D341Med (cell line): ENCODE measurements around the gene TSPAN15.

ENCODE experiments used
- DNase-seq: peaks from one replicate; pipeline ENCODE4 v3.0.0; 2012; ENCODE audit warnings: low spot score

Gene TSPAN15

DNA sequence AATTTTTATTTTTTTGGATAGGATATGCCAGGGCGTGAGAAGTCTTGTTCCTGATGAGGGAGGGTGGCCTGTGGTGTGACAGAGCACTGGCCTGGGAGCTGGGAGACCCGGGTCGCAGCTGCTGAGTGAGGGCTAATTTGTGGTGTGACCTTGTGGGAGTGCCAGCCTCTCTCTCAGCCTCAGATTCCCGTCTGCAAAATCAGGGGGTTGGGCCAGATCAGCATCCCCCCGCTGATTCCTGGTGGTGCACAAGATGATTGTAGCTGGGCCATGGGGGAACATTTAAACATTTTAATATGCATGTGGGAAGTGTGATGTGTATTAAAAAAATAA, 14.9 kb downstream of the TSPAN15 start:
- DNase-seq: no peak

DNA sequence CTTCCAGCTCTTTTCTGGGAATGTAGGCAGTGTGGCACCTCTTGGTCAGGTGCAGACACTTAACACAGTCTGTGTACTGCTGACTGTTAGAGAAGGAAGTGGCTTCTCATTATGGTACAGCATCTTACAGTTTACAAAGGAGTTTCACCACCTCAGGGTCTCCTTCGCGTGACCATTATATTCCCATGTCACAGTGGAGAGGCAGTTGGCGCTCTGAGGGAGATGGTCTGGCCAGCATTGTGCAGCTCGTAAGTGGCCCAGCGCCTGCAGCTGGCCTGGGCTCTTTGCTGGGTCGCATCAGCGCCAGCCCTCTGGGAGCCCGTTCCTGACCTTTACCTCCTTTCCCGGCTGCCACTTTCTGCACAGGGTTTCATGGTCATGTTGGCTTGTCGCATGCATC, 15.4 kb downstream of the TSPAN15 start:
- no peak for DNase-seq

DNA sequence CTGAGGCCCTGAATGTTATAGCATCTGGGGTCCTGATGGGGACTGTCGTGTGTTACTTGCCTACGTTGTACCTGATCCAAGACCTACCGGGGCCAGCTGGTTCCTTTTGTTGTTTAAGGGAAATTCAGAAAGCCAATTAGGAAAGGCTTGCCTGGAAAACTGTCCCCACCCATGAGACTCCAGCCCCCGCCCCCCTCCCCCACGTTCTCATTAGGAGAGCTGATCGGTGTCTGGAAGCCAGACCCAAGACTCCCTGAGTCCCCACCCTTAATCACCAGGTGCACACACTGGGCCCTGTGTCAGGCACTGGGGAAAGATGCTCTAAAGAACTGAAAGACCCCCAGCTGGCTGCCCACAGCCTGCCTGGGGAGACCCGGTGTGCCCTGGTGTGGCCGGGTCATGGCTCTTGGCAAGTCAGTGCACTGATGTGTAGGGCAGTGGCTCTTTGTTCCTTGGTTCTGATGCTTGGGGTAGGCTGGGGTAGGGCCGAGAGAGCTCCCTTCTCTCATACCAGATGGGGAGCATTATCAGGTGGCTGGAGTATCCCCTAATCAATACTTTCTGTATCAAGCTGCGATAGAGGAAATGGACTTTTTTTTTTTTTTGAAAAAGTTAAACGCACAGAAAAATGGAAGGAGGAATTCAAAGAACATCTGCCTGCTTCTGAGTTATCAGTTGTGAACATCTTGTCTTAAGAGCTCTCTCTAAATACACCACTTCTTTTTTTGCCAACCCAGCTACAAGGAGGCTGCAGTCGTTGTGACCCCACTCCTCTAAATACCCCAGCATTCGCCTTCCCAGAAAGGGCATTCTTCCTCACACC, 16.9 kb downstream of the TSPAN15 start:
- no peak for DNase-seq

DNA sequence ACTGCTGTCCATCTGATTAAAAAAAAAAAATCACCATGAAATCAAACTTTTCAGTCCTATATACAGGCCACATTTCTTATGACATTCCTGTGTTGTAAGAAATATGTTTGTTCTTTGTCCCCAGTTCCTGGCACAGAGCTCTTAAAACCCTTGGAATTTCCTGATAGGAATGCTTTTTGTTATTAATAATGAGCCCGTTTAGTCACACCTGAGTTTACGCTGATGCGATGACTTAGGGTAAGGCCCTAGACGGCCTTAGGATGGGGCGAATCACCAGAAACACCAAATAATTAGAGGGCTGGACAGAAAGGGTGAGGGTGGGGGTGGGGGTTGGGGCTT, 17.5 kb downstream of the TSPAN15 start:
- DNase-seq: no peak

DNA sequence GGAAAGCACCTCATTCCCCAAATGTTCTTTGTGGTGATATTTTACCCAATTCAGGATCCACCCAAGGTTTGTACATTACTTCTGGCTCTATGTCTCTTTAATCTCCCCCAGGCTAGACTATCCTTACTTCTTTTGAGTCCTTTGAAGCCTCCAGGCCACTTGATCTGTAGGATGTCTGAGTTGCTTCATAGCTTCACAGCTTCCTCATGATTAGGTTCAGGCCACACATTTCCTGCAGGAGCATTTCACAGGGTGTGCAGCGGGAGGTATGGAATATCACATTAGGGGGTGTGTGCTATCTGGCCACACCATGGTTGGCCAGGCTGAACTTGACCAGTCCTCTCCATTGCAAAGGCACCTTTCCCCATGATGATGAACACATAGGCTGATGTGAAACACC, 18.7 kb downstream of the TSPAN15 start:
- no peak for DNase-seq

DNA sequence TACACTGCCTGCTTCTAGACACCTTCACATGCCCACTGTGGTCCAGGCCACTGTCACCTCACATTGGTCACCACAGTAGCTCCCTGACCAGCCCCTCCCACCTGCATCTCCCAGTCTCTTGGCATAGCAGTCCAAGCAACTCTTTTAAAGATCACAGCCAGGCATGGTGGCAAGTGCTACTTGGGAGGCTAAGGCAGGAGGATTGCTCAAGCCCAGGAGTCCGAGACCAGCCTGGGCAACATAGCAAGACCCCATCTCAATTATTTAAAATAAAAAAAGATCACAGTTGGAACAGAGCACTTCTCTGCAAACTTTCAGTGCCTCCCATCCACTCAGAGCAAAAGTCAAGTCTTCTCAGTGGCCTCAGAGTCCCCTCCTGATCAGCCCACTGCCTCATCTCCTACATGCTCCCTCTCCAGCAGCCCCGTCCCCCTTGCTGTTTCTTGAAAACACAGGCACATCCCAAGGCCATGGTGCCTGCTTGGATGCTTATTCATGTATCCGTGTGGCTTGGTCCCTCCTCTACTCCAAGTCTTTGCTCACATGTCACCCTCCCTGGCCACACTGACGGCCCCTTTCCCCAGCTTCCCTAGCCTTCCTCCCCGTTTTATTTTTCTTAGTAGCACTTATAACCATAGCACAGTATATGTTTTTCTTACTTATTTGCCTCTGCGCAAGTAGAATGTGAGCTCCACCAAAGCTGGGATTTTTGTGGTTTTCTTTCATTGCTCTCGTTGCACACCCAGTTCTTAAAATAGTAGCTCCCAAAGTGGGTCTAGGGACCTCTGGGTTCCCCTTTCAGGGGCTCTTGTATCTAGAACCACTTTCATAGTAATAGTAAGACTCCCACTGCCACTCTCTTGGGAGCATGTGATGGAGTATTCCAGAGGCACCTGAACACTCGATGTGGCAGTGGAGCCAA, 19.5 kb downstream of the TSPAN15 start:
- DNase-seq: no peak

DNA sequence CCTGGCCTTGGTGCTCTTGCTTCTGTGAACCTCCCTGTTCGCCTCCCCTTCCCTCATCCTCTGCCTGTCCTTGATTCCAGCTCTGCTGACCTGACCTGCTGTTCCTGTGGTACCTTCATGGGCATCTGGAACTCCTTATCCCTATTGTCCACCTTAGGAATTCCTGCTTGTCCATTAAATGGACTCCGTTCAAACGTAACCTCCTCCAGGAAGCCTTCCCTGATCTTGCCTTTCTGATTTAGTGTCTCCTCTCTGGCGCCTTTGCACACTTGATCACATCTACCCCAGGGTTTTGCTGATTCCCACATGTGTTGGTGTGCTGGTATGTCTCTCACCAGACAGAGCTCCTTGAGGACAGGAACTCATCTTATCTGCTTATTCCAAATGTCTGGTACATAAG, 20.9 kb downstream of the TSPAN15 start:
- DNase-seq: no peak

DNA sequence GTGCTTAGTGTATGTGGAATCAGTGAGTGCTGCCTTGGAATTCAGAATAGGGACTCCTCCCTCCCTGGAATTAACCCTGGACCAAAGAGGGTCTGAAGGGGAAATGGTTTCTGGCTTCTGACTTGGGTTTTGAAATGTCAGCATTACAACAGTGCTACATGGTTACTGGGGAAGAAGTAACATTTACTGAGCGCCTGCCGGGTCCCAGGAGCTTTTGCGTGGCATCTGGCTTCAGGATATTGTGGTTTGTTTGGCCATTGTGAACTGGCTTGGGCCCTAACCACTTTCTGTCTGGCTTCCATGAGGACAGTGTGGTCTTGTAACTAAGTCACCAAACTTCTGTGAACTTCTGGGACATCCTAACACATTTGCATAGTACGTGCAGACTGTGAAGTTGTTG, 21.3 kb downstream of the TSPAN15 start:
- DNase-seq: no peak

DNA sequence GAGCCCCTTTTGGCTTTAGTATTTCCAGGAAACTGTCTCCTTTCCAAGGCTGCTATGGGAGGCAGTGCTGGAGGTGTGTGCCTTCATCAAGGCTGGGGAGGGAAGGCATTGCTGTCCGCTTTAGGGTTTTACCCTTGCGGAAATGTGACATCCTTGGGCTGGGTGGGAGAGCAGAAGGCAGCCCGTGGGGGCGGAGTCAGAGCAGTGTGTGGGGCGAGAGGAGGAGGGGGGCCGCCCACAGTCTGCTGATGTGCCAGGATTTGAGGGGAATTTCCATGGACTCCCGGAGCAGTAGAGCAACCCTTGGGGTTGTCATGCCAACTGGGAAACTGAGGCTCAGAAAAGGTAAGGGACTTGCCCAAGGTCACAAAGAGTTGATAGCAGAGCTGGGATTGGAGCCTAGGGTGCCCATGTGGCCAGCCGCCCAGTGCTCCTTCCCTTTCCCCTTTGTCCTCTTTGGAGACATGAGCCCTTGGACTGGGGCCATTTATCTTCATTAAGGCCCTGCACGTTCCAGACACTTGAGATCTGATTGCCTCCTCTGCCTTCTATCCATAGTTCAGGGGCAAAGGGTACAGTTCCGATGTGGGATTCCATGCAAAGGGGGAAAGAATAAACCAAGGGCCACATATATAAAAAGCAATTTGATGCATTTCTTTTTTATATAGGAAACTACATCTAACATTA, 22.2 kb downstream of the TSPAN15 start:
- DNase-seq: no peak

DNA sequence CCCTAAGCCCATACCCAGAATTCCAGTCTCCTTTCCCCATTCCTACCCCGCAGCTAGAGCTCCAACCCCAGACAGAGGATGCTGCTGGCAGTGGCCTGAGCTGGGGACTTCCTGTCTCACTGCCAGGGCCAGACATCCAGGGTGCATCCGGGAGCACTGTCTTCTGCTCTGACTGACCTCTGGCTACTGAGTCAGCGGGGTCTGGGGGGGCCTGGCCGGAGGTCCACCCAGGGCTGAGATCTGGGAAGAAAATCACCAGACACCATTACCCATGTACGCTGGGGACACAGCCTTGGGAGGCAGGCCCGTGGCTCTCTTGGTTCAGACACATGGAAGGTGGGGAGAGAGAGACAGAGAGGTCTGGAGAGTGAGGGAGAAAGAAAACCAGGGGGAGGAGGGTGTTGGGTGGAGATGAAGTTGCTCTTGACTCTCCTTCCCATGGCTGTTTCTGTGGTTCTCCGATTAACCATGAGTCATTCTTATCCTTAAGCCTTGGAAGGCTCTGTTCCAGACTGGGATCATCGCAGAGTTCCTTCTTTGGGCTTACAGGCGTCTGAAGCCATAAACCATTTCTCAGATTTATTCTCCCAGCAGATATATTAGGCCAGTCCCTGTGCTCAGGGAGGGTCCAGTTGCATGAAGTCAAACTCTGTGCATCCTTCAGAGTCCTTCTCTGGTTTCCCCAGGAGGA, 23.6 kb downstream of the TSPAN15 start:
- no peak for DNase-seq

DNA sequence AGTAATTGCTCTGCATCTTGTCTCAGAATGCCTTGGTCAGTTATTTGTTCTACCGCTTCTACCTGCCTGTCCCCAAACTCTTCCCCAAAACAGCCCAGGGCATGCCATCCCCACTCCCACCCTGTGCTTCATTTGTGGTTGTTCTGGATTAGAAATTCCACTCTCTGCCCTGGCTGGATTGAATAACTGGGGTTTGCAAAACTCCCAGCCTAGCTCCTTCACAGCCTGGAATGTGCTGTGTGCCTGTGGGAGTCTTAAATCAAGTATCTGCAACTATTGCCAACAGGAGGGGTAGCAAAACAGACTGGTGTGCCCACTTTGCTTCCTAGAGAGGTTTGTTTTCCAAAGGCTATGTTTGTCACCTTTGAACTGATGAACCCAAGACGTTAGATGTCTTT, 24.2 kb downstream of the TSPAN15 start:
- no peak for DNase-seq

DNA sequence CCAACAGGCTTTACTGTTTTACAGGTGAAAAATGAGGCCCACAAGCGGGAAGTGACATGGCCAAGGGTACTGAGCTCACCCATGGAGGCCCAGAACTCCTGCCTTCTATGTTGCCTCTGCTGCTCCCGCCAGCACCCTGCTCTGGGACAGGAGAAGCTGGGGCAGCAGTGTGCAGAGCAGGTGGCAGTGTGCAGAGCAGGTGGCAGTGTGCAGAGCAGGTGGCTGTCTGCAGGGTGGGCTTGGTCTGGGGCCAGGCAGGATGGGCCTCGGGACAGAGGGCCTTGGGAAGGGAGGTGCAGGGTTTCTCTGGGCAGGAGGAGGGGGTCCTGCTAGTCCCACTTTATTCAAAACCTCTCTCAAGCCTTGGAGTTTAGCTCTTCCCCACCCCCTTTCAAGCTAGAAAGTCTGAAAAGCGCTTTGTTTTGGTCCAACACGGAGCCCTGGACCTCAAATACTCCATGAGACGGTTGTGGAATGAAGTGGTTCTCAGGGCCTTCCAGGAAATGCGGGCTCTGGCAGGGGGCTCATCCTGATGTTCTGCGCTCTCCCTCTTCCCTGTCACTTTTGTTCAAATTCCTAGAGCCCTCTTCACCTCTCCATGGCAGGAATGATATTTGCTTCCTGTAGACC, 26.8 kb downstream of the TSPAN15 start:
- no peak for DNase-seq

DNA sequence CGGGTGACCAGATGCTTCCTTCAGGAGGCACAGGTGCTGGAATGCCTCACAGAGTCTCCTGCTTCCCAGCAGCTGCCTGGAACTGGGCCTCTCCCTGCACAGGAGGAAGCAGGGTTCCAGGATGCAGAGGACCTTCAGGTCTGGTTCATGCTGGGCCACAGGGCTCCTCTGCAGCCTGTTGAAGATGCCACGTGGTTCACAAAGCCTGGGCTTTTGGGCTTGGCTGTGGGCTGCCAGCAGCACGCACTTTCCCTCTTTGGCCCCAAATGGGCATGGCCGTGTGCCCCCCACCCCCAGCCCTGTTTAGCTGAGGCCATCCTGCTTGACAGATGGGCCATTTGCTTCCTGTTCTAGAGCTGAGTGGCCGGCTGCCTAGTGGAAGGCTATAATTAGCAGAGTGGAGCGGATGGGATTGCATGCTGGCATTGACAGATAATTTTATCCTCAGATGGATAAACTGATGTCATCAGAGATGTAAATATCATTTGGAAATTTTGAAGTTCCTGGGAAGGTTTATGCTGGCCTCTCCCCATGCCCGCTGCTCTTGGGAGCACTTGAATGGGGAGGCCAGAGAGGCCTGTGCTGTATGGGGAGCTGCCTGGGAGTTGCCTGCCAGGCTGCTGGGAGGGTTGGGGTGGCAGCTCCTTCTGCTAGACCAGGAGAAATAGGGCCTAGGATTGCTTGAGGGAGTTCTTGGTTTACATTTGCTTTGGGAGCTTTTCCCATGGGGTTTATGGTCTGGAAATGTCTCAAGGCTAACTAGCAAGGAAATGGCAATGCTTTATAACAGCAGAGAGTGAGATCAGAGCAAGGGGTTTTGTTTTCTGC, 28.2 kb downstream of the TSPAN15 start:
- no peak for DNase-seq

DNA sequence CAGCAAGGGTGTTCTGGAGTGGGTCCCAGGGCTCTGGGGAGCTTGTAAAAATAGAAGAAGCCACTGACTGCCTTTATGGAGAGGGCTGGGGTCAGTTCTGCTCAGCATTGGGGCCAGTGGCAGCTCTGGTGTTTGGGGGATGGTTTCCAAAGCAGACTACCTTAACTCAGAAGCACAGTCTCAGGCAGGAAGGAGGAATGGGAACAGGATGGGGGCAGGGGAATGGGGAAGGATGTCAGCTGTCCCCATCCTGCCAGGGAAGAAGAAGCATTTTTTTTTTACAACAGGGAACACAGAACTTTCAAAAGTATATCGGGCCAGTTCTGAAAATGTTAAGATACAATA, 28.8 kb downstream of the TSPAN15 start:
- no peak for DNase-seq

DNA sequence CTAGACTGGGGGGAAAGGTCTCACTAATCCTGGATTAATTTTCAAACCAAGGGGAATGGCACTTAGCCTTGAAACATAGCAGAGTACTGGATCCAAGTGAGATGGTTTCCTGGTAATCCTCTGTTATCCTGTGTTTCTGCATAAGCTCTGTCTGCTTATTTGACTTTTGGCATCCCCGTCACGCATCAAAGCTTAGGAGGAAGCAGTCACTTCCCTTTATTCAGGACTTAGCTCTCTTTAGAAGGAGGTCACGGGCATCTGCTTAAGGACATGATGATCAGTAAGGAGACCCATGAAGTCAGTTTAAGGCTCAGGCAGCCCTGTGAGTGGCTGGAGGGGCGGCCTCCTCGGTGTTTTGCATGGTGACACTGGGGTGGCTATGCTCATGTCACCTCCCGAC, 30.0 kb downstream of the TSPAN15 start:
- DNase-seq: peak; percentile 34

DNA sequence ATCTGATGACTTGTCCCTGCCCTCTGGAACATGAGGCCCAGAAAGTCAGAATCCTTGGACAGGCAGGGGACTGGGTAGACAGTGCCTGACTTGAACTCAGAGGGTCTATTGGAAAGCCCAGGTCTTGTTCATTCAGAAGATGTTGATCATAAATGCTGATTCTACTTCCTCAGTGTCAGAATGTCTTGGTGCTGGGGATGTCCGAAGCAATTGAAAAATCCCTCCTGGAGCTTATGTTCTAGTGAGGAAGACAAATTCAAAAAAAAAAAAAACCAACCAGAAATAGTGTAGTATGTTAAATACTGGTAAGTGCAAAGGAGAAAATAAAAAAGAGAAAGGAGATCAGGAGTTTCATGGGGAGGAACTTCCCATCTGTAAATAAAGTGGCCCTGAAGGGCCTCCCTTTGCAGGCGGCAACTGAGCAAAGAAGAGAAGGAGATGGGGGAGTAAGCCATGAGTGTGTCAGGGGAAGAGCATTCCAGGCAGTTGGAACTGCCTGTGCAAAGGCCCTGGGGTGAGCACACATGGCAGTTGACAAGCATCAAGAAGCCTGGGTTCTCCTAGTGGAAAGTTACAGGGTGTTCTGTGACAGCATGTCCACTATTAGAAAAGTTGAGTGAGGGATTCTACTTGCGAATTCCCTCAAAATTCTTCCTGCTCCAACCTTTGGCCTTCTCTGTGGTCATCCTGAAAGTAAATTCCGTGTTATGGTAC, 30.7 kb downstream of the TSPAN15 start:
- DNase-seq: no peak

DNA sequence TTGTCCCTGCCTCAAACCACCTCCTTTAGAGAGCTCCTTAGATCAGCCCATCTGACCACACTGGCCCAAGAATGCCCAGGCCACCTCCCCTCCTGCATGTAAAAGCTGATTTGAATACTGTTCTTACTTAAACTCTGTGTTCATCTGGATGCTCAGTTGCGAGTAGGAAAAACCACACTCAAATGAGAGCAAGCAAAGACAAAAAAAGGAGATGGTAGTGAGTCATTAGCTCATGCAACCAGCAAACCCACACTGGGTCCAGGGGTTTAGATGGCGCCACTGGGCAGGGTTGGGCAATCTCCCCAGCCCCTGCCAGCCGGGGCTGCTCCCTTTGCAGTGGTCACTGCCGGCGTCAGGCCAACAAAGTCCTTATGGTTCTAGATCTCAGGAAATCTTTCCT, 32.7 kb downstream of the TSPAN15 start:
- no peak for DNase-seq

DNA sequence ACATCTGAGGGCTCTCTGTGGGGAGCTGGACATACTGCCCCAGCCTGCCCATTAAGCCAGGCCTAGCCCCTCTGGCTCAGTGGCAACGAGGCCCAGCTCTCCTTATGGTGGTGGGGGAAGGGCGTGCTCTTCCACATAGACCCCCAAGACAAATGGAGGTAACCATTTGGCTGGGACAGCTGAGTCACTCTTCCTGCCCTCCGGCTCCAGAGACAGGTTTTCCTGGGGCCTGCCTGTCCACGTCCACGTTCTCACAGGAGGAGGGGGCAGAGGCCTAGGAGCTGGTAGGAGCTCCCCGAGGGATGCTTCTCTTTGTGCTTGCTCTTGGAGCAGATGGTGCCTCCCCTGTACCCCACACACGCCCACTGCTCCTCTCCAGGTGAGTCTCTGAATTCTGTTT, 33.5 kb downstream of the TSPAN15 start:
- DNase-seq: no peak

DNA sequence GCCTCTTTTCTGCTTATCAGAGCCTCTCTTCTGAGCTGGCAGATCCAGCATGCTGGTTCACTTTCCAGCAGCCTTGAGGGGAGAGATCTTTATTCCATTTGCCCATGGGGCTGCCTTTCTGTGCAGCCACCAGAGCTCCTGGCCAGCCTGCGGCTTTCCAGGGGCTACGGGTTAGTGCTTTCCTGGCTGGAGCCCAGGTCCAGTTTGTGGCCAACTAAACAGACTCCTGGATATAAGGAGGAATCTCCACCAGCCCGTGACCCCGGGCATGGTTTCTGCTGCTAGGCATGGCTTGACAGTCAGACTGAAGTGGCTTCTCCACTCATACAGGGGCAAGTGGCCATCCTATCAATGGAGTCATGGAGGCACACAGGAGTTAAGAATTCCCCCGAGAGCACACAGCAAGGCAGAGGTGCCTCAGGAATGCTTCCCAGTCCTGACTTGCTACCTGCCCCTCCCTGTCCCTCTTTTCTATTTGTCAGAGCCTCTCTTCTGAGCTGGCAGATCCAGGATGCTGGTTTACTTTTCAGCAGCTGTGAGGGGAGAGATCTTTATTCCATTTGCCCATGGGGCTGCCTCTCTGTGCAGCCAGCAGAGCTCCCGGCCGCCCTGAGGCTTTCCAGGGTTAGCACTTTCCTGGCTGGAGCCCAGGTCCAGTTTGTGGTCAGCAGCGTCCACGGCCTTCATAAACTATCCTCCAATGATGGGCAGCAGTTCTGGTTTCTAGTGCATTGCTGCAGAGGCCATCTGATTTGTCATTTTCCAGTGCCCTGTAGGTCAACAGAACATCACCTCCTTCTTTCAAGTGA, 35.9 kb downstream of the TSPAN15 start:
- DNase-seq: no peak
